ENCODE measurements around the gene FARP1. TPM values are rescaled to one million over a fixed set of nuclear protein-coding genes. Genes with fewer than 3 reads are reported as not detected.

FARP1 gene
- total RNA-seq, 5 donors from 2014 or later (not counting 1 experiment from before 2014, with no cell fraction given) = 0.51 to 2.0 (median 1.0) TPM

- no peak for ATAC-seq (replicated peaks in 1 of 4)
- Histone ChIP-seq H3K27ac (ENCODE audit: low read length) (no peak overlapping the region), H3K4me3 (ENCODE audit: control insufficient read depth in 1 of 2, extremely low read depth in 1 of 2, low read length in 1 of 2) (peak overlapping the region in 1 of 2 donors; percentile 47), H3K27me3 (replicated peaks in 1 of 2; ENCODE audit: control insufficient read depth in 2 of 2, extremely low read depth in 1 of 2, insufficient read depth in 2 of 2, low read length in 1 of 2) (peaks cover 9 to 37% of the 10 kb centered on the region in 2 experiments), H3K36me3 (ENCODE audit: control insufficient read depth in 2 of 2, extremely low read depth in 1 of 2, insufficient read depth in 1 of 2, low read length in 1 of 2) (no peaks in the 10 kb centered on the region), H3K9me3 (no peaks in the 10 kb centered on the region), H3K4me1 (ENCODE audit: control insufficient read depth in 1 of 2, extremely low read depth in 1 of 2, insufficient read depth in 2 of 2, low read length in 2 of 2) (peaks cover 0 to 8% of the 10 kb centered on the region in 2 experiments)
- 2% methylated on average over 60 of the region's 60 CpGs for WGBS (ENCODE audit: insufficient coverage)
- peaks cover 46 to 59% of the 10 kb centered on the region in 2 donors for H3K27me3 Mint-ChIP-seq
- no peaks in the 10 kb centered on the region for H3K9me3 Mint-ChIP-seq
- H3K27ac Mint-ChIP-seq = no peak overlapping the region
- H3K4me1 Mint-ChIP-seq = peaks cover 0 to 17% (median 8%) of the 10 kb centered on the region in 3 donors
- ChIA-PET CTCF (no interaction called here), POLR2A (no interaction called here)
- peak overlapping the region in 2 of 3 donors; percentile 65 to 73 for H3K4me3 Mint-ChIP-seq
- H3K36me3 Mint-ChIP-seq = no peaks in the 10 kb centered on the region
- no peak for DNase-seq
Observed at GRCh38 chr13:98143601-98144026, 720 bp downstream of the FARP1 start.

GRCh38 chr13:98144027-98144741, 1.3 kb downstream of the FARP1 start:
- Histone ChIP-seq H3K36me3 (ENCODE audit: control insufficient read depth in 2 of 2, extremely low read depth in 1 of 2, insufficient read depth in 1 of 2, low read length in 1 of 2) (no peaks in the 10 kb centered on the region), H3K4me3 (ENCODE audit: control insufficient read depth in 1 of 2, extremely low read depth in 1 of 2, low read length in 1 of 2) (peak overlapping the region in 1 of 2 donors; percentile 47), H3K27ac (ENCODE audit: low read length) (no peak overlapping the region), H3K9me3 (no peaks in the 10 kb centered on the region), H3K27me3 (replicated peaks in 1 of 2; ENCODE audit: control insufficient read depth in 2 of 2, extremely low read depth in 1 of 2, insufficient read depth in 2 of 2, low read length in 1 of 2) (peaks cover 9 to 37% of the 10 kb centered on the region in 2 experiments), H3K4me1 (ENCODE audit: control insufficient read depth in 1 of 2, extremely low read depth in 1 of 2, insufficient read depth in 2 of 2, low read length in 2 of 2) (peaks cover 0 to 8% of the 10 kb centered on the region in 2 experiments)
- H3K27ac Mint-ChIP-seq = no peak overlapping the region
- CTCF ChIA-PET = no interaction called here
- ATAC-seq (replicated peaks in 1 of 4) (no peak), DNase-seq (no peak)
- POLR2A ChIA-PET = no interaction called here
- peak overlapping the region; percentile 65 to 73 (median 69) for H3K4me3 Mint-ChIP-seq
- no peaks in the 10 kb centered on the region for H3K36me3 Mint-ChIP-seq
- H3K4me1 Mint-ChIP-seq = peaks cover 0 to 17% (median 8%) of the 10 kb centered on the region in 3 donors
- H3K9me3 Mint-ChIP-seq = no peaks in the 10 kb centered on the region
- peaks cover 48 to 60% of the 10 kb centered on the region in 2 donors for H3K27me3 Mint-ChIP-seq
- WGBS (ENCODE audit: insufficient coverage) = 15% methylated on average over 19 of the region's 21 CpGs

- no peaks in the 10 kb centered on the region for H3K9me3 ChIP-seq
- ChIA-PET CTCF (no interaction called here), POLR2A (no interaction called here)
- Mint-ChIP-seq H3K36me3 (no peaks in the 10 kb centered on the region), H3K9me3 (no peaks in the 10 kb centered on the region), H3K27me3 (peaks cover 50 to 55% of the 10 kb centered on the region in 2 donors), H3K4me3 (peak overlapping the region; percentile 18 to 73 (median 35)), H3K27ac (peak overlapping the region in 1 of 2 donors; percentile 1), H3K4me1 (peaks cover 0 to 17% (median 8%) of the 10 kb centered on the region in 3 donors)
- H3K4me3 ChIP-seq (ENCODE audit: control insufficient read depth in 1 of 2, extremely low read depth in 1 of 2, low read length in 1 of 2) = no peak overlapping the region
- H3K27me3 ChIP-seq (replicated peaks in 1 of 2; ENCODE audit: control insufficient read depth in 2 of 2, extremely low read depth in 1 of 2, insufficient read depth in 2 of 2, low read length in 1 of 2) = peaks cover 9 to 36% of the 10 kb centered on the region in 2 experiments
- DNase-seq (no peak), ATAC-seq (replicated peaks in 1 of 4) (no peak)
- no peak overlapping the region for H3K27ac ChIP-seq (ENCODE audit: low read length)
- WGBS (ENCODE audit: insufficient coverage) = 94% methylated on average over 3 of the region's 10 CpGs
- H3K4me1 ChIP-seq (ENCODE audit: control insufficient read depth in 1 of 2, extremely low read depth in 1 of 2, insufficient read depth in 2 of 2, low read length in 2 of 2) = peaks cover 0 to 8% of the 10 kb centered on the region in 2 experiments
- no peaks in the 10 kb centered on the region for H3K36me3 ChIP-seq (ENCODE audit: control insufficient read depth in 2 of 2, extremely low read depth in 1 of 2, insufficient read depth in 1 of 2, low read length in 1 of 2)
Observed at GRCh38 chr13:98144801-98145350, 2.0 kb downstream of the FARP1 start.

GRCh38 chr13:98147521-98147920, 4.6 kb downstream of the FARP1 start:
- H3K4me1 Mint-ChIP-seq = peaks cover 0 to 10% (median 3%) of the 10 kb centered on the region in 3 donors
- H3K36me3 Mint-ChIP-seq = no peaks in the 10 kb centered on the region
- Histone ChIP-seq H3K4me3 (ENCODE audit: control insufficient read depth in 1 of 2, extremely low read depth in 1 of 2, low read length in 1 of 2) (no peak overlapping the region), H3K27me3 (replicated peaks in 1 of 2; ENCODE audit: control insufficient read depth in 2 of 2, extremely low read depth in 1 of 2, insufficient read depth in 2 of 2, low read length in 1 of 2) (peaks cover 9 to 13% of the 10 kb centered on the region in 2 experiments), H3K9me3 (no peaks in the 10 kb centered on the region), H3K4me1 (ENCODE audit: control insufficient read depth in 1 of 2, extremely low read depth in 1 of 2, insufficient read depth in 2 of 2, low read length in 2 of 2) (peaks cover 0 to 2% of the 10 kb centered on the region in 2 experiments), H3K27ac (ENCODE audit: low read length) (no peak overlapping the region), H3K36me3 (ENCODE audit: control insufficient read depth in 2 of 2, extremely low read depth in 1 of 2, insufficient read depth in 1 of 2, low read length in 1 of 2) (no peaks in the 10 kb centered on the region)
- peaks cover 45 to 49% of the 10 kb centered on the region in 2 donors for H3K27me3 Mint-ChIP-seq
- no peak for DNase-seq
- POLR2A ChIA-PET = no interaction called here
- CTCF ChIA-PET = no interaction called here
- no peak overlapping the region for H3K4me3 Mint-ChIP-seq
- 40% methylated on average over 2 of the region's 5 CpGs for WGBS (ENCODE audit: insufficient coverage)
- H3K9me3 Mint-ChIP-seq = no peaks in the 10 kb centered on the region
- ATAC-seq (replicated peaks in 1 of 4) = no peak
- no peak overlapping the region for H3K27ac Mint-ChIP-seq

- CTCF ChIA-PET = no interaction called here
- Histone ChIP-seq H3K4me1 (ENCODE audit: control insufficient read depth in 1 of 2, extremely low read depth in 1 of 2, insufficient read depth in 2 of 2, low read length in 2 of 2) (no peaks in the 10 kb centered on the region), H3K36me3 (ENCODE audit: control insufficient read depth in 2 of 2, extremely low read depth in 1 of 2, insufficient read depth in 1 of 2, low read length in 1 of 2) (no peaks in the 10 kb centered on the region), H3K27me3 (replicated peaks in 1 of 2; ENCODE audit: control insufficient read depth in 2 of 2, extremely low read depth in 1 of 2, insufficient read depth in 2 of 2, low read length in 1 of 2) (peaks cover 2 to 12% of the 10 kb centered on the region in 2 experiments), H3K4me3 (ENCODE audit: control insufficient read depth in 1 of 2, extremely low read depth in 1 of 2, low read length in 1 of 2) (no peak overlapping the region), H3K27ac (ENCODE audit: low read length) (no peak overlapping the region), H3K9me3 (no peaks in the 10 kb centered on the region)
- POLR2A ChIA-PET = no interaction called here
- no peaks in the 10 kb centered on the region for H3K4me1 Mint-ChIP-seq
- no peak overlapping the region for H3K4me3 Mint-ChIP-seq
- H3K27me3 Mint-ChIP-seq = peaks cover 31 to 49% of the 10 kb centered on the region in 2 donors
- ATAC-seq (replicated peaks in 1 of 4) (no peak), DNase-seq (no peak)
- no peak overlapping the region for H3K27ac Mint-ChIP-seq
- H3K36me3 Mint-ChIP-seq = no peaks in the 10 kb centered on the region
- 100% methylated on average over 1 of the region's 8 CpGs for WGBS (ENCODE audit: insufficient coverage)
- H3K9me3 Mint-ChIP-seq = no peaks in the 10 kb centered on the region
Observed at GRCh38 chr13:98150832-98151479, 8.1 kb downstream of the FARP1 start.

GRCh38 chr13:98155475-98156109, 12.7 kb downstream of the FARP1 start:
- POLR2A ChIA-PET = no interaction called here
- Histone ChIP-seq H3K27me3 (replicated peaks in 1 of 2; ENCODE audit: control insufficient read depth in 2 of 2, extremely low read depth in 1 of 2, insufficient read depth in 2 of 2, low read length in 1 of 2) (peaks cover 0 to 16% of the 10 kb centered on the region in 2 experiments), H3K9me3 (no peaks in the 10 kb centered on the region), H3K27ac (ENCODE audit: low read length) (no peak overlapping the region), H3K4me3 (ENCODE audit: control insufficient read depth in 1 of 2, extremely low read depth in 1 of 2, low read length in 1 of 2) (no peak overlapping the region), H3K36me3 (ENCODE audit: control insufficient read depth in 2 of 2, extremely low read depth in 1 of 2, insufficient read depth in 1 of 2, low read length in 1 of 2) (no peaks in the 10 kb centered on the region), H3K4me1 (ENCODE audit: control insufficient read depth in 1 of 2, extremely low read depth in 1 of 2, insufficient read depth in 2 of 2, low read length in 2 of 2) (no peaks in the 10 kb centered on the region)
- CTCF ChIA-PET = no interaction called here
- Mint-ChIP-seq H3K27me3 (peaks cover 22 to 36% of the 10 kb centered on the region in 2 donors), H3K4me1 (no peaks in the 10 kb centered on the region), H3K4me3 (no peak overlapping the region), H3K36me3 (no peaks in the 10 kb centered on the region), H3K27ac (no peak overlapping the region), H3K9me3 (no peaks in the 10 kb centered on the region)
- 85% methylated on average over 2 of the region's 5 CpGs for WGBS (ENCODE audit: insufficient coverage)
- no peak for ATAC-seq (replicated peaks in 1 of 4)
- no peak for DNase-seq

All from T-cell (primary cell).